ENCODE measurements around the gene RNF217.
"Not testable (repeated sequence)": the region's sequence is repeated elsewhere in the genome, so short reads cannot be mapped to it uniquely, and the experiment has no call there.

The RNF217 gene

GRCh38 chr6:124961777-124962638, at the start of gene RNF217:
Gene RNF217 (plus strand): TSS chr6:124962437. CDS start chr6:124962545, 108 bp downstream.
- 0 out of 2 replicates have a peak, but pooled peaks have one; percentile 10 for TF ChIP-seq CTCF (IDR thresholded peaks at IDR 0.05; ENCODE audit: control insufficient read depth, extremely low read depth, insufficient read depth)
- DNase-seq (ENCODE audit: low read depth), result no peak
- H3K4me3 ChIP-seq (ENCODE audit: low read depth, low read length), result peak within 1 kb of the TSS; percentile 53

- no peak overlapping the region for H3K4me3 ChIP-seq (ENCODE audit: low read depth, low read length)
- no peak for DNase-seq (ENCODE audit: low read depth)
- no peak for TF ChIP-seq CTCF (IDR thresholded peaks at IDR 0.05; ENCODE audit: control insufficient read depth, extremely low read depth, insufficient read depth)
Observed at GRCh38 chr6:124913056-124913455, 49.2 kb upstream of the RNF217 start.

- DNase-seq (ENCODE audit: low read depth), result no peak
- no peak overlapping the region for H3K4me3 ChIP-seq (ENCODE audit: low read depth, low read length)
- no peak for TF ChIP-seq CTCF (IDR thresholded peaks at IDR 0.05; ENCODE audit: control insufficient read depth, extremely low read depth, insufficient read depth)
Observed at GRCh38 chr6:124917769-124918168, 44.5 kb upstream of the RNF217 start.

GRCh38 chr6:124919703-124920102, 42.5 kb upstream of the RNF217 start:
- DNase-seq (ENCODE audit: low read depth), result not testable (repeated sequence)

GRCh38 chr6:124924333-124924759, 37.9 kb upstream of the RNF217 start:
- TF ChIP-seq CTCF (IDR thresholded peaks at IDR 0.05; ENCODE audit: control insufficient read depth, extremely low read depth, insufficient read depth), result no peak
- no peak overlapping the region for H3K4me3 ChIP-seq (ENCODE audit: low read depth, low read length)
- DNase-seq (ENCODE audit: low read depth), result peak; percentile 84

More at GRCh38 chr6:124919703-124920102, 42.5 kb upstream of the RNF217 start:
- H3K4me3 ChIP-seq (ENCODE audit: low read depth, low read length), result not testable (repeated sequence)

GRCh38 chr6:124926435-124926834, 35.8 kb upstream of the RNF217 start:
- DNase-seq (ENCODE audit: low read depth), result no peak
- TF ChIP-seq CTCF (IDR thresholded peaks at IDR 0.05; ENCODE audit: control insufficient read depth, extremely low read depth, insufficient read depth), result no peak
- no peak overlapping the region for H3K4me3 ChIP-seq (ENCODE audit: low read depth, low read length)

- no peak overlapping the region for H3K4me3 ChIP-seq (ENCODE audit: low read depth, low read length)
- TF ChIP-seq CTCF (IDR thresholded peaks at IDR 0.05; ENCODE audit: control insufficient read depth, extremely low read depth, insufficient read depth), result no peak
- DNase-seq (ENCODE audit: low read depth), result no peak
Observed at GRCh38 chr6:124927806-124928205, 34.4 kb upstream of the RNF217 start.

Data from LNCaP clone FGC (cell line).